K562 (cell line): ENCODE data around the gene CAMK1D. TPM values are rescaled to one million over a fixed set of nuclear protein-coding genes. Genes with fewer than 3 reads are reported as not detected.
"Not testable (repeated sequence)": the region's sequence is repeated elsewhere in the genome, so short reads cannot be mapped to it uniquely, and the experiment has no call there.

ENCODE experiments used
- ATAC-seq: fragments of 200-7000 bp; cut with Tn5 transposase; 3 replicates; pipeline ENCODE4 v1.9.1; 2020; ENCODE audit warnings: moderate library complexity
- BruUV-seq: library from RNA; stranded (reverse); fragments of 400-500 nt; replicated peaks from 2 replicates; lab custom pipeline; 2021; lab: Mats Ljungman, UMichigan
- CTCF ChIA-PET: fragments of 300-600 bp; formaldehyde crosslinking; extraction: SDS; loops from one replicate; lab custom pipeline; 2021; ENCODE audit warnings: low intra/inter-chr PET ratio; lab: Yijun Ruan, JAX
- POLR2A ChIA-PET: fragments of 300-600, 350-650 bp; sonication (Branson Sonifier 250); formaldehyde crosslinking; extraction: SDS; loops from one replicate; lab custom pipeline; 2021; ENCODE audit warnings: antibody characterized with exemption, inconsistent platforms; lab: Yijun Ruan, JAX
- DNase-seq, 4 experiments: peaks; one replicate each; pipeline versions ENCODE4 v3.0.0 to v3.0.0-alpha.2; 2011 to 2018; ENCODE audit warnings: low spot score in 3 of 4, mixed read lengths in 3 of 4; ENCODE audit errors: extremely low read depth in 1 of 4
- FAIRE-seq: peaks from 2 replicates; lab custom pipeline; 2011; peaks lifted over from hg19 to GRCh38; lab: Jason Lieb, UNC
- H2AFZ ChIP-seq: 2 replicates; pipeline ENCODE4 v1.6.0; 2011; ENCODE audit warnings: low read depth, low read length, control low read depth, inconsistent platforms
- H3K27ac ChIP-seq: fragments of 200-600 bp; 3 replicates; pipeline ENCODE4 v1.8.0; 2011; ENCODE audit warnings: low read depth, mild to moderate bottlenecking, control low read depth, inconsistent platforms, low read length, moderate library complexity, mixed read lengths; ENCODE audit errors: extremely low read depth
- H3K27me3 ChIP-seq, 2 experiments: fragments of 300-600 bp in 1 of 2; 2 replicates in 1 of 2; 3 replicates in 1 of 2; pipeline versions ENCODE4 v1.6.0 to v1.8.0; 2011; ENCODE audit warnings: inconsistent platforms in 2 of 2, low read length in 2 of 2, mild to moderate bottlenecking in 1 of 2, mixed read lengths in 1 of 2, moderate library complexity in 1 of 2; ENCODE audit not compliant: control insufficient read depth in 2 of 2, insufficient read depth in 2 of 2
- H3K36me3 ChIP-seq: fragments of 300-600 bp; 3 replicates; pipeline ENCODE4 v1.8.0; 2011; ENCODE audit warnings: mild to moderate bottlenecking, low read length, inconsistent platforms; ENCODE audit not compliant: control insufficient read depth, insufficient read depth
- H3K4me1 ChIP-seq, 2 experiments: fragments of 200-600 bp in 1 of 2; replicated peaks in 1 of 2; 2 replicates in 1 of 2; 3 replicates in 1 of 2; pipeline versions ENCODE4 v1.5.1 to v1.8.0; 2011; ENCODE audit warnings: inconsistent platforms in 2 of 2, low read length in 2 of 2, mild to moderate bottlenecking in 1 of 2, mixed read lengths in 1 of 2, moderate library complexity in 1 of 2; ENCODE audit not compliant: control insufficient read depth in 2 of 2, insufficient read depth in 2 of 2
- H3K4me2 ChIP-seq: 2 replicates; pipeline ENCODE4 v1.6.1; 2011; ENCODE audit warnings: low read length, control low read depth, inconsistent platforms, mixed read lengths; ENCODE audit not compliant: insufficient read depth
- H3K4me3 ChIP-seq: fragments of 200-600 bp; sonication (generic), shearing (Covaris generic); 2 replicates; pipeline ENCODE4 v1.5.1; 2016; ENCODE audit warnings: control low read depth, inconsistent platforms
- H3K79me2 ChIP-seq: fragments of 200-600 bp; 3 replicates; pipeline ENCODE4 v1.8.0; 2011; ENCODE audit warnings: low read length, inconsistent platforms; ENCODE audit not compliant: control insufficient read depth, insufficient read depth
- H3K9ac ChIP-seq, 2 experiments: 2 replicates each; pipeline versions ENCODE4 v1.6.0 to v1.6.1; 2011; ENCODE audit warnings: low read depth in 2 of 2, low read length in 2 of 2, control low read depth in 1 of 2, inconsistent platforms in 1 of 2, mild to moderate bottlenecking in 1 of 2, mixed read lengths in 1 of 2; ENCODE audit not compliant: insufficient read depth in 1 of 2
- H3K9me1 ChIP-seq: one replicate; pipeline ENCODE4 v1.6.0; 2011; ENCODE audit warnings: inconsistent platforms, mild to moderate bottlenecking, low read length, moderate library complexity; ENCODE audit not compliant: control insufficient read depth, insufficient read depth
- H3K9me3 ChIP-seq: replicated peaks from 2 replicates; pipeline ENCODE4 v1.5.1; 2011; ENCODE audit warnings: low read depth, low read length, inconsistent platforms; ENCODE audit not compliant: control insufficient read depth, insufficient read depth
- H4K20me1 ChIP-seq: replicated peaks from 2 replicates; pipeline ENCODE4 v1.6.1; 2011; ENCODE audit warnings: low read length, inconsistent platforms, mixed read lengths; ENCODE audit not compliant: control insufficient read depth, insufficient read depth
- HES1 ChIP-seq: fragments of 450-650 bp; IDR thresholded peaks from 2 replicates; pipeline ENCODE4 v1.6.1; 2016; ENCODE audit warnings: low read depth, mild to moderate bottlenecking, moderate library complexity
- MYNN ChIP-seq, 2 experiments: sonication (generic); formaldehyde crosslinking in 1 of 2; IDR thresholded peaks; 2 replicates each; pipeline versions ENCODE4 v1.5.0 to v1.6.1; 2016 to 2020; ENCODE audit warnings: antibody characterized with exemption in 1 of 2, missing genetic modification reagents in 1 of 2
- NFYB ChIP-seq: IDR thresholded peaks from 2 replicates; pipeline ENCODE4 v1.6.1; 2011; ENCODE audit warnings: mild to moderate bottlenecking, moderate library complexity; ENCODE audit not compliant: insufficient read length; ENCODE audit errors: extremely low read depth
- PBX2 ChIP-seq, 2 experiments: IDR thresholded peaks in 1 of 2; conservative IDR thresholded peaks in 1 of 2; 2 replicates each; pipeline ENCODE4 v1.6.1; 2016; ENCODE audit warnings: low read depth in 2 of 2, mild to moderate bottlenecking in 1 of 2, missing compliant biosample characterization in 1 of 2, missing genetic modification characterization in 1 of 2, moderate library complexity in 1 of 2
- RBM22 ChIP-seq: fragments of 200-400 bp; formaldehyde crosslinking; IDR thresholded peaks from 2 replicates; pipeline ENCODE4 v1.6.1; 2018; ENCODE audit warnings: low read length, low read depth; ENCODE audit not compliant: poor library complexity, severe bottlenecking
- SETDB1 ChIP-seq: IDR thresholded peaks from one replicate; pipeline ENCODE4 v1.6.1; 2012; ENCODE audit warnings: low read length, control low read depth, inconsistent platforms
- SMARCA4 ChIP-seq: fragments of 450-650 bp; IDR thresholded peaks from 2 replicates; pipeline ENCODE4 v1.6.1; 2016
- SPI1 ChIP-seq: IDR thresholded peaks from 2 replicates; pipeline ENCODE4 v1.6.1; 2011; ENCODE audit warnings: low read depth, low read length, control low read depth, borderline replicate concordance
- U2AF2 ChIP-seq: fragments of 200-400 bp; formaldehyde crosslinking; optimal IDR thresholded peaks from 2 replicates; pipeline ENCODE3; 2017; ENCODE audit warnings: low read depth, mild to moderate bottlenecking, low read length
- XRCC5 ChIP-seq: fragments of 200-400 bp; formaldehyde crosslinking; IDR thresholded peaks from 2 replicates; pipeline ENCODE4 v1.6.1; 2017; ENCODE audit warnings: low read depth, mild to moderate bottlenecking, low read length
- YBX1 ChIP-seq: fragments of 450-650 bp; IDR thresholded peaks from 2 replicates; pipeline ENCODE4 v1.7.1; 2016; ENCODE audit warnings: mild to moderate bottlenecking
- ZNF57 ChIP-seq: fragments of 450-650 bp; formaldehyde crosslinking; IDR thresholded peaks from 2 replicates; pipeline ENCODE4 v1.4.0; 2020; ENCODE audit warnings: mild to moderate bottlenecking, moderate library complexity
- WGBS: fragments of 100-300 bp; shearing (Covaris generic); methylation state at CpG from one replicate; pipeline ENCODE4 v1.1.6; 2016; ENCODE audit warnings: low coverage, mixed read lengths; ENCODE audit not compliant: insufficient coverage; ENCODE audit errors: missing lambda C conversion rate; 5-methylcytosine and 5-hydroxymethylcytosine counted together
- in situ Hi-C: fragments of 300-500 bp; cut with MboI; formaldehyde crosslinking; loops from 4 replicates; pipeline ENCODE4 v1.15.0; 2018; ENCODE audit warnings: inconsistent platforms, mixed read lengths
- intact Hi-C: fragments of 100-400 bp; cut with micrococcal nuclease; formaldehyde crosslinking; loops from 2 replicates; pipeline ENCODE4 v1.14.2; 2022
- polyA plus RNA-seq, 8 experiments: library from polyadenylated mRNA; depleted of rRNA in 4 of 8; stranded (reverse) in 5 of 8; unstranded in 3 of 8; fragments of >200 nt; fragmentation: Nextera tagmentation in 2 of 8; fragmentation: Illumina TruSeq in 1 of 8; extraction: Ambion mirVana in 2 of 8; extraction: Trizol in 1 of 8; gene quantifications; 2 replicates each; pipeline versions ENCODE4 v1.2.1 to v1.2.3, GENCODE V29; 2011 to 2014; ENCODE audit warnings: inconsistent platforms in 1 of 8, missing spikeins in 1 of 8
- total RNA-seq, 7 experiments: library from RNA; depleted of rRNA in 6 of 7; stranded (reverse); fragments of >200 nt in 6 of 7; fragmentation: Illumina TruSeq in 2 of 7; extraction: Trizol in 2 of 7; gene quantifications; 2 replicates each; pipeline versions ENCODE4 v1.2.1 to v1.2.3, GENCODE V29; 2011 to 2021; ENCODE audit warnings: low replicate concordance in 1 of 7

Gene CAMK1D
- total and polyA plus RNA-seq, 9 of the 15 experiments (the other 6 are each of a cell fraction or from before 2014, with no cell fraction given), result 0.12 to 0.24 (median 0.20) TPM; not detected in 5

GRCh38 chr10:12546160-12546802, 196.9 kb downstream of the CAMK1D start:
- in situ Hi-C loops, CTCF ChIA-PET, ATAC-seq, H3K27ac ChIP-seq, H3K9me3 ChIP-seq, POLR2A ChIA-PET, H3K36me3 ChIP-seq, DNase-seq, FAIRE-seq, H4K20me1 ChIP-seq, H3K79me2 ChIP-seq, H3K4me3 ChIP-seq, BruUV-seq, H3K9me1 ChIP-seq, H3K4me2 ChIP-seq, intact Hi-C loops, H3K9ac ChIP-seq, H2AFZ ChIP-seq, H3K4me1 ChIP-seq: not testable (repeated sequence)
- WGBS, result 0% methylated on average over 8 of the region's 10 CpGs
- H3K27me3 ChIP-seq, result peaks cover 17 to 27% of the 10 kb centered on the region in 2 experiments

GRCh38 chr10:12547301-12547771, 198.0 kb downstream of the CAMK1D start:
- Histone ChIP-seq H3K4me1 (no peaks in the 10 kb centered on the region), H3K79me2 (no peaks in the 10 kb centered on the region), H3K4me3 (no peak overlapping the region), H3K9ac (no peak overlapping the region), H3K9me1 (no peaks in the 10 kb centered on the region), H3K4me2 (no peak overlapping the region), H3K9me3 (no peaks in the 10 kb centered on the region), H3K27me3 (peaks cover 17 to 38% of the 10 kb centered on the region in 2 experiments), H3K27ac (no peak overlapping the region), H2AFZ (no peak overlapping the region), H3K36me3 (no peaks in the 10 kb centered on the region), H4K20me1 (no peaks in the 10 kb centered on the region)
- BruUV-seq, result no TSS peak
- intact Hi-C loops (no loop called here), in situ Hi-C loops (no loop called here)
- ATAC-seq (no peak), FAIRE-seq (no peak), DNase-seq (no peak)
- CTCF ChIA-PET, result no interaction called here
- 0% methylated on average over 5 of the region's 6 CpGs for WGBS
- POLR2A ChIA-PET, result interaction anchor here (0.7 to 1.0 kb wide), 2 partner anchors 13 to 58 kb away, joined by 3 to 4 read pairs; no protein-coding TSS in a partner anchor
- no peak for TF ChIP-seq SPI1
- TF ChIP-seq XRCC5, result no peak
- TF ChIP-seq PBX2 (CRISPR knock-in tag; IDR thresholded peaks at IDR 0.05; ENCODE audit: low read depth), result no peak
- no peak for TF ChIP-seq PBX2 (tag; conservative IDR thresholded peaks at IDR 0.05; ENCODE audit: low read depth)
- TF ChIP-seq NFYB, result no peak
- TF ChIP-seq U2AF2, result no peak
- no peak for TF ChIP-seq RBM22
- TF ChIP-seq MYNN (IDR thresholded peaks at IDR 0.05), result no peak
- no peak for TF ChIP-seq MYNN (CRISPR knock-in tag; IDR thresholded peaks at IDR 0.05)
- TF ChIP-seq HES1, result no peak
- TF ChIP-seq SMARCA4, result no peak
- TF ChIP-seq ZNF57 (CRISPR knock-in tag), result no peak
- no peak for TF ChIP-seq YBX1
- no peak for TF ChIP-seq SETDB1
